Measurements from ENCODE around the gene POLR2E. TPM values are rescaled to one million over a fixed set of nuclear protein-coding genes. Genes with fewer than 3 reads are reported as not detected.
A peak's percentile ranks its signal among the peaks of the same experiment; 100 is the strongest.

POLR2E gene
- total and polyA plus RNA-seq, 2 donors (not counting 1 experiment from before 2014, with no cell fraction given): 103 to 121 TPM

DNA sequence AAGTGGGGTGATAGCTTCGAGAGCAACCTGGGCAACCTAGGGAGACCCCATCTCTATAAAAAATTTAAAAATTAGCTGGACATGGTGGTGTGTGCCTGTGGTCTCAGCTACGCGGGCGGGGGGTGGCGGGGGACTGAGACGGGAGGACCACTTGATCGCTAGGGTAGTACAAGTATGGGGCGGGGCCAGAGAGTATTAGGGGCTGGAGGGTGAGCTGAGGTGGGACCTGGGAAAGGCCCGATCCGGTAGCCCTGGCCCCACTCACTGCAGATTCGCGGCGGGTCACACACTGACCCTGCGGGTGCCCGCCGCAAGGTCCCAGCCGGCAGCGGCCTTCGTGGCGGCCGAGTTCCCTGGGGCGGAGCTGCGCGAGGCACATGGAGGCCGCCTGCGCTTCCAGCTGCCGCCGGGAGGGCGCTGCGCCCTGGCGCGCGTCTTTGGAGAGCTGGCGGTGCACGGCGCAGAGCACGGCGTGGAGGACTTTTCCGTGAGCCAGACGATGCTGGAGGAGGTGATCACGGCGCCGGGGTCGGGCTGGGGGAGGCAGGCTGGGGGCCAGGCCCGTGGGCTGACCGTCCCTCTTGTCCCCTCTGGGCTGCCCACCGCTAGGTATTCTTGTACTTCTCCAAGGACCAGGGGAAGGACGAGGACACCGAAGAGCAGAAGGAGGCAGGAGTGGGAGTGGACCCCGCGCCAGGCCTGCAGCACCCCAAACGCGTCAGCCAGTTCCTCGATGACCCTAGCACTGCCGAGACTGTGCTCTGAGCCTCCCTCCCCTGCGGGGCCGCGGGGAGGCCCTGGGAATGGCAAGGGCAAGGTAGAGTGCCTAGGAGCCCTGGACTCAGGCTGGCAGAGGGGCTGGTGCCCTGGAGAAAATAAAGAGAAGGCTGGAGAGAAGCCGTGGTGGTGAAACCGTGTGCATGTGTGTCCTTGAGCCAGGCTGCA, 30.2 kb downstream of the POLR2E start:
- 16% methylated on average over 59 of the region's 60 CpGs for WGBS (ENCODE audit: insufficient coverage)
- H3K4me3 ChIP-seq (ENCODE audit: control extremely low read depth in 1 of 5, extremely low read depth in 1 of 5, insufficient read depth in 1 of 5, low read depth in 2 of 5, low read length in 4 of 5): no peak overlapping the region

More for the DNA sequence above, 30.2 kb downstream of the POLR2E start:
- peak; percentile 83 for DNase-seq
- Histone ChIP-seq H3K9me3 (ENCODE audit: control extremely low read depth in 1 of 3, control insufficient read depth in 2 of 3, insufficient read depth in 1 of 3, low read length in 2 of 3) (peaks cover 0 to 30% (median 0%) of the 10 kb centered on the region in 3 donors), H3K27ac (ENCODE audit: low read length in 2 of 2) (no peak overlapping the region), H3K36me3 (replicated peaks in 1 of 2; ENCODE audit: control extremely low read depth in 1 of 2, control insufficient read depth in 1 of 2, extremely low read depth in 1 of 2, insufficient read depth in 2 of 2, low read length in 1 of 2) (peaks cover 0 to 25% of the 10 kb centered on the region in 2 experiments), H3K9ac (ENCODE audit: low read length) (no peak overlapping the region), H3K27me3 (replicated peaks in 1 of 4; ENCODE audit: control extremely low read depth in 1 of 4, control insufficient read depth in 3 of 4, insufficient read depth in 4 of 4, low read length in 3 of 4) (no peaks in the 10 kb centered on the region), H4K20me1 (ENCODE audit: control insufficient read depth, insufficient read depth, low read length, poor library complexity, severe bottlenecking) (peaks cover 54% of the 10 kb centered on the region), H2AFZ (ENCODE audit: insufficient read depth, low read depth, low read length, poor library complexity, severe bottlenecking) (peak overlapping the region; percentile 42), H3K79me2 (ENCODE audit: control insufficient read depth, insufficient read depth, low read length) (peaks cover 33% of the 10 kb centered on the region), H3K4me2 (replicated peaks; ENCODE audit: low read depth, low read length, poor library complexity, severe bottlenecking) (peak overlapping the region; percentile 91), H3K4me1 (ENCODE audit: control insufficient read depth in 2 of 2, insufficient read depth in 2 of 2, low read length in 2 of 2) (peaks cover 38 to 53% of the 10 kb centered on the region in 2 donors)
- Mint-ChIP-seq H3K27ac (peak overlapping the region; percentile 83), H3K4me1 (peaks cover 33% of the 10 kb centered on the region), H3K27me3 (no peaks in the 10 kb centered on the region), H3K4me3 (peak overlapping the region; percentile 79), H3K9me3 (ENCODE audit: insufficient read depth) (no peaks in the 10 kb centered on the region)
- no peak for TF ChIP-seq EZH2 (IDR thresholded peaks at IDR 0.05; ENCODE audit: borderline replicate concordance, insufficient read depth, low read depth, low read length, poor library complexity, severe bottlenecking)
- TF ChIP-seq, protein P1, sequence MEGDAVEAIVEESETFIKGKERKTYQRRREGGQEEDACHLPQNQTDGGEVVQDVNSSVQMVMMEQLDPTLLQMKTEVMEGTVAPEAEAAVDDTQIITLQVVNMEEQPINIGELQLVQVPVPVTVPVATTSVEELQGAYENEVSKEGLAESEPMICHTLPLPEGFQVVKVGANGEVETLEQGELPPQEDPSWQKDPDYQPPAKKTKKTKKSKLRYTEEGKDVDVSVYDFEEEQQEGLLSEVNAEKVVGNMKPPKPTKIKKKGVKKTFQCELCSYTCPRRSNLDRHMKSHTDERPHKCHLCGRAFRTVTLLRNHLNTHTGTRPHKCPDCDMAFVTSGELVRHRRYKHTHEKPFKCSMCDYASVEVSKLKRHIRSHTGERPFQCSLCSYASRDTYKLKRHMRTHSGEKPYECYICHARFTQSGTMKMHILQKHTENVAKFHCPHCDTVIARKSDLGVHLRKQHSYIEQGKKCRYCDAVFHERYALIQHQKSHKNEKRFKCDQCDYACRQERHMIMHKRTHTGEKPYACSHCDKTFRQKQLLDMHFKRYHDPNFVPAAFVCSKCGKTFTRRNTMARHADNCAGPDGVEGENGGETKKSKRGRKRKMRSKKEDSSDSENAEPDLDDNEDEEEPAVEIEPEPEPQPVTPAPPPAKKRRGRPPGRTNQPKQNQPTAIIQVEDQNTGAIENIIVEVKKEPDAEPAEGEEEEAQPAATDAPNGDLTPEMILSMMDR (IDR thresholded peaks at IDR 0.05): peak; percentile 78
- ATAC-seq (ENCODE audit: low read depth): peak; percentile 19
- ChIA-PET POLR2A (interaction anchor here (0.6 to 6.3 kb wide), 14 partner anchors 11 to 204 kb away, joined by 3 to 97 read pairs (median 3); partner anchors contain the start of genes ABCA7, CIRBP, CNN2 and GPX4), CTCF (interaction anchor here (0.6 to 5.2 kb wide), 26 partner anchors 11 to 201 kb away, joined by 3 to 56 read pairs (median 6); partner anchors contain the start of genes ABCA7, POLR2E and RNU6-2)
- intact Hi-C loops (cut with micrococcal nuclease): loop anchor here (5.0 to 10.0 kb wide), 2 partner anchors 37 to 140 kb away; partner anchors contain the start of genes ARID3A and GPX4

Data from B cell (primary cell).